ENCODE measurements around the gene ATP5F1A. TPM values are rescaled to one million over a fixed set of nuclear protein-coding genes. Genes with fewer than 3 reads are reported as not detected.

ATP5F1A gene
- polyA plus RNA-seq, 3 donors from 2014 or later = 429 to 774 (median 468) TPM

DNA sequence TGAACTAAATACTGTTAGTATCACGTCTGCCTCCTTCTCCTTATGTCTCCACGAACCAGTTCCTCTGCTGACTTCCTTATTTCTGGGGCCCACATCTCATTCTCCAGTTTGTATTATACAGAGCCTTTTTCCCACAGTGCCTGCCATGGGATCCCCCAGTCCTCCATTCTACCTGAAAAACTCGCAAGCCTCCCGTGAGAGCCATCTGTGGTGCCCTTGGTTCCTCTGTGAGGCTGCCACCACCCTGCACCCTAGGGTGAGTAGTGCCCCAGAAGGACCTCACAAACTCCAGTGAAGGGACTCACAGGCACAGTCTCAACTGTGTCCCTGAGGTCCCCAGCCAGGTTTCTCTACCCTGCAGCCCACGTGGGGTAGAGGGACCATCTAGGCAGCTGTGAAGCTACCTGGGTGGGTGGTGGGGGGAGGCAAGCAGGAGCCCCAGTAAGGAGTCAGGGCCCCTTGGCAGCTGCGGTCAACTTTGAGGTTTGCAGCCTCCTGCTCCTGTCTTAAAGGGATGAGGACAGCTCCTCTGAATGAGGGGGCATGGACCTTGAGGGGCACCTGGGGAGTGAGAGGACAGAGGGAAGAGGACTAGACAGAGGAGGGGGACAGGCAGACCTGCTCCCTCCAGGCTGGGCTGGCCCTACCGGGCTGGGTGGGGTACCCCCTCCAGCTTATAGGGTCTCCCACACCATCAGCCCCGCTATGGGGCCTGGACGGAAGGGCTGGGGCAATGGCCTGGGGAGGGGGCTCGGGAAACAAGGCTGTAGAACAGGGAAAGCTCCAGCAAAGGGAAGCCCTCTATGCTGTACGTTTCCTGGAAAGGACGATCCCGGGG lies 27.1 kb downstream of the ATP5F1A start:
- Mint-ChIP-seq H3K27me3 (ENCODE audit: low read depth in 3 of 3) (peaks cover 0 to 3% (median 0%) of the 10 kb centered on the region in 3 donors), H3K4me1 (peaks cover 55 to 58% of the 10 kb centered on the region in 2 donors), H3K36me3 (no peaks in the 10 kb centered on the region), H3K27ac (peak overlapping the region; percentile 64 to 89 (median 72)), H3K4me3 (peak overlapping the region; percentile 80 to 89 (median 84)), H3K9me3 (no peaks in the 10 kb centered on the region)
- peak; percentile 8 to 18 (median 10) for DNase-seq

GRCh38 chr18:46070232-46070631 lies 27.9 kb downstream of the ATP5F1A start:
- Mint-ChIP-seq H3K27ac (peak overlapping the region in 5 of 6 donors; percentile 25 to 82 (median 71)), H3K4me3 (peak overlapping the region; percentile 80 to 89 (median 84))

GRCh38 chr18:46069524-46069923 lies 28.6 kb downstream of the ATP5F1A start:
- H3K36me3 Mint-ChIP-seq = no peaks in the 10 kb centered on the region
- peak overlapping the region; percentile 9 to 82 (median 55) for H3K27ac Mint-ChIP-seq
- no peaks in the 10 kb centered on the region for H3K9me3 Mint-ChIP-seq
- no peak for DNase-seq
- H3K27me3 Mint-ChIP-seq (ENCODE audit: low read depth in 3 of 3) = peaks cover 0 to 3% (median under 1%) of the 10 kb centered on the region in 3 donors
- peaks cover 55 to 58% of the 10 kb centered on the region in 2 donors for H3K4me1 Mint-ChIP-seq
- H3K4me3 Mint-ChIP-seq = peak overlapping the region; percentile 20 to 89 (median 82)

More at GRCh38 chr18:46070232-46070631, 27.9 kb downstream of the ATP5F1A start:
- Mint-ChIP-seq H3K4me1 (peaks cover 55 to 58% of the 10 kb centered on the region in 2 donors), H3K27me3 (ENCODE audit: low read depth in 3 of 3) (peaks cover 0 to 3% (median 0%) of the 10 kb centered on the region in 3 donors), H3K36me3 (no peaks in the 10 kb centered on the region), H3K9me3 (no peaks in the 10 kb centered on the region)
- no peak for DNase-seq

DNA sequence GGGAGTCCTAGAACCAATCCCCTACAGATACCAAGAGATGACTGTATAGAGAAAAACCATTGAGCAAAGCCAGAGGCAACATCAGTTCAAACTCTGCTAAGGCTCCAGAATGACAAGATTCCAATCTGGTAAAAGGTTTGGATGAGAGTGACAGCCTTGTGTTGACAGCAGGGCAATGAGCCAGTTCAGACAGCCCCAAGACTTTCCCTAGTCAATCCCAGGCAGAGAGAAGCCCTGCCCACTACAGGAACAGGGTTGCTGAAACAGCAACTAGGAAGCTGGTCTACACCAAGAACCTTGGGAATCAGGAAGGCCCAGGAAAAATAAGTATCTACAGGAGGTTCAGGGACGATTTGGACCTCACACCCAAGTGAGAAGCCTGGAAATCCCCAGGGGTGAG lies 29.3 kb downstream of the ATP5F1A start:
- Mint-ChIP-seq H3K27ac (peak overlapping the region; percentile 14 to 83 (median 58)), H3K36me3 (no peaks in the 10 kb centered on the region), H3K27me3 (ENCODE audit: low read depth in 3 of 3) (peaks cover 0 to 3% (median 2%) of the 10 kb centered on the region in 3 donors), H3K4me3 (peak overlapping the region; percentile 14 to 53 (median 38)), H3K9me3 (no peaks in the 10 kb centered on the region), H3K4me1 (peaks cover 51 to 58% of the 10 kb centered on the region in 2 donors)
- no peak for DNase-seq

DNA sequence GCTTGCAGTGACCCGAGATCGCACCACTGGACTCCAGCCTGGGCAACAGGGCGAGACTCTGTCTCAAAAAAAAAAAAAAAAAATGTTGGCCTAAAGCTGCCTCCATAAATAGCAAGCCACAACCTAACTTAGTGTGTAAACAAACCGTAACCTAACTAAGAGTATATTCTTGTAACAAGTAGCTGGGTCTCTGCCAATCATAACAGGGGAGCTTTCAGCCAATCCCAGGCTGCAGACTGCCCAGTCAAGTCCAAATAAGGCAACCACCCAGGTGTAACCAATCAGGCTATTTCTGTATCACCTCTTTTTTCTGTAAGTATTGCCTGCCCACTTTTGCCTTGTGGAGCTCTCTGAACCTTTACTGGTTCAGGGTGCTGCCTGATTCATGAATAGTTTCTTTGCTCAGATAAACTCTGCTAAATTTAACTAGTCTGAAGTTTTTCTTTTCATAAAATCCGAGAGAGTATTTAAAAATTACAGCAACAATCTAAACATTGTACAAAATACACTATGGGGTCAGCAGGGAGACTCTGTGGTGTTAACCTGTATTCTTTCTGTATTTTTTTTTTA lies 30.6 kb downstream of the ATP5F1A start:
- no peak for DNase-seq
- Mint-ChIP-seq H3K4me3 (no peak overlapping the region), H3K36me3 (no peaks in the 10 kb centered on the region), H3K9me3 (no peaks in the 10 kb centered on the region), H3K27me3 (ENCODE audit: low read depth in 3 of 3) (peaks cover 0 to 3% (median 2%) of the 10 kb centered on the region in 3 donors), H3K27ac (peak overlapping the region in 2 of 6 donors; percentile 53 to 60), H3K4me1 (peaks cover 39 to 49% of the 10 kb centered on the region in 2 donors)

DNA sequence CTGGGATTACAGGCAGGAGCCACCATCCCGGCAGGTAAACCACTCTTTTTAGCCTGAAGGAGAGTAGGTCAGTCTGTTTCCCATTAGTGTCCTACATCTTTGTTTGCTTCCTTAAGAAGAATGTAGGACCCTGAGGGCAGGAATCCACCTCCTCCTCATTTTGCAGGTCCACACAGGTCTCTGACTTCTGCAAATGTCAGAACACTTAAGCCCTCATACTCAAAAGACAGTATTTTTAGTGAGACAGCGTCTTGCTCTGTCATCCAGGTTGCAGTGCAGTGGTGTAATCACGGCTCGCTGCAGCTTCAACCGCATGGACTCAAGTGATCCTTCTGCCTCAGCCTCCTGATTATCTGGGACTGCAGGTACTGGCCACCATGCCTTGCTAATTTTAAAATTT lies 35.3 kb downstream of the ATP5F1A start:
- DNase-seq = no peak
- Mint-ChIP-seq H3K4me3 (no peak overlapping the region), H3K27ac (no peak overlapping the region), H3K4me1 (peaks cover 24 to 27% of the 10 kb centered on the region in 2 donors), H3K27me3 (ENCODE audit: low read depth in 3 of 3) (peaks cover 0 to 3% (median 2%) of the 10 kb centered on the region in 3 donors), H3K9me3 (no peaks in the 10 kb centered on the region), H3K36me3 (no peaks in the 10 kb centered on the region)

DNA sequence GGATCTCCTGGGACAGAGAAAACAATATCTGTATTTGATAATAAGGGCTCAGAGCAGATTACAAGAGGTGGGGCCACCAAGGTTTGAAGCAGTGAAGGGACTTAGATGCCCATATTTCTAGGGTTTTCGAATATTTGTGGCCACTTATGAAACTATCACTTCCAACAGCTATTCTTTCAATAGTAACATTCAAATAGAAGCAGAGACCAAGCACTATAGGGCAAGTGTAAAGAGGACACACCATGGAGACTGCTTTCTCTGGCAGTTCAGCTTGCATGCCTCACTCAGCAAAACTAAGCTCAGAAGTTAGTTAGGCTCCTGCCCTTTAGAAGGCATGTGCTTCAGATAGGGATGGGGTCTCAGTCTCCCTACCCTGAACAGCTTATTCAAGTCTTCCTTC lies 36.3 kb downstream of the ATP5F1A start:
- Mint-ChIP-seq H3K4me1 (peaks cover 20 to 26% of the 10 kb centered on the region in 2 donors), H3K4me3 (no peak overlapping the region), H3K9me3 (no peaks in the 10 kb centered on the region), H3K27ac (peak overlapping the region in 3 of 6 donors; percentile 31 to 72 (median 59)), H3K36me3 (no peaks in the 10 kb centered on the region), H3K27me3 (ENCODE audit: low read depth in 3 of 3) (peaks cover 0 to 2% (median 2%) of the 10 kb centered on the region in 3 donors)
- DNase-seq = no peak

GRCh38 chr18:46061387-46061786 lies 36.7 kb downstream of the ATP5F1A start:
- Mint-ChIP-seq H3K4me1 (peaks cover 21 to 27% of the 10 kb centered on the region in 2 donors), H3K27ac (peak overlapping the region in 1 of 6 donors; percentile 53), H3K4me3 (no peak overlapping the region), H3K36me3 (no peaks in the 10 kb centered on the region), H3K9me3 (no peaks in the 10 kb centered on the region), H3K27me3 (ENCODE audit: low read depth in 3 of 3) (peaks cover 0 to 2% (median 0%) of the 10 kb centered on the region in 3 donors)
- DNase-seq = no peak

DNA sequence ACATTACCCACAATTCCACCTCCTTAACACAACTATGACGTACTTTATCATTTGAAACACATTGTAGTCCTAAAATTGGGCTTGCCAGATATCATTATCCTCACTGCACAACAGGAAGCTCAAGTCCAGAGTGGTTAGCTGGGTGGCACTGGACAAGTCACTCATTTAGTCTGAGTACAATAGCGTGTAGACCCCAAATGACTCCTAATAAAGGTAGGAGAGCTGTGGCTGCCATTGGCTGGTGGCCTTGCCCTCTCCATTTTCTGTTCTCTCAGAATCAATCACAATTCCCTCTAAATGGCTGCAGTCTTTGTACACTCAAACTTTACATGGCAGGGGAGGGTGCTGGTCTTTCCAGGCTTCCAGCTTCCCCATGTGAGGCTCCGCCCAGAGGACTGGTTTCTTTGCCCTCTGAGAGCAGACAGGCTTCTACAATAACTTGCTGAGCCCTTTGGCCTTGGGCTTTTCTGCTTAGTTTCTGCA lies 37.7 kb downstream of the ATP5F1A start:
- Mint-ChIP-seq H3K9me3 (no peaks in the 10 kb centered on the region), H3K27me3 (ENCODE audit: low read depth in 3 of 3) (peaks cover 0 to 2% (median 2%) of the 10 kb centered on the region in 3 donors), H3K36me3 (no peaks in the 10 kb centered on the region), H3K4me1 (peaks cover 31 to 36% of the 10 kb centered on the region in 2 donors), H3K27ac (peak overlapping the region in 2 of 6 donors; percentile 51 to 60), H3K4me3 (no peak overlapping the region)
- no peak for DNase-seq

DNA sequence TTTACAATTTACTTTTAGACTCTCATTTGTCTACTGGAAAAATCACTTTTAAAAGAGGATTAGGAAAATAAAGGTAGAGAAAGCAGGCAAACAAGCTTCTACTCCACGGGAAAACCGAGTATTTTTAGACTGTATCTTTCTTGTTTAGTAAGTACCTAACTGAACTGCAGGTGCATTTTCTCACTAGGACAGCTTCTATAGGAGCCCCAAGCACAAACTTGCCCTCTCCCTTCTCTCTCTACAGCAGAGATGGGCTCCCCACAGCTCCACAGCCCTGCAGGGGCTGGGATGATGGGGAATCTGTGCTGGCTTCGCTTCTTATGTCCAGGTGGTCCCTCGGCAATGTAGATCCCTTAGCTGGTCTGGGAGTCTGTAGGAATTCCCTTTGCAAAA lies 42.3 kb downstream of the ATP5F1A start:
- peaks cover 0 to 2% (median 2%) of the 10 kb centered on the region in 3 donors for H3K27me3 Mint-ChIP-seq (ENCODE audit: low read depth in 3 of 3)
- no peak for DNase-seq
- peaks cover 62 to 65% of the 10 kb centered on the region in 2 donors for H3K4me1 Mint-ChIP-seq

GRCh38 chr18:46054956-46055837 lies 42.9 kb downstream of the ATP5F1A start:
- no peaks in the 10 kb centered on the region for H3K9me3 Mint-ChIP-seq
- peak overlapping the region; percentile 87 to 98 (median 96) for H3K27ac Mint-ChIP-seq
- no peaks in the 10 kb centered on the region for H3K36me3 Mint-ChIP-seq
- peaks cover 0 to 2% (median 2%) of the 10 kb centered on the region in 3 donors for H3K27me3 Mint-ChIP-seq (ENCODE audit: low read depth in 3 of 3)
- H3K4me3 Mint-ChIP-seq = peak overlapping the region; percentile 75 to 88 (median 79)
- DNase-seq = peak; percentile 39 to 56 (median 40)
- peaks cover 56 to 59% of the 10 kb centered on the region in 2 donors for H3K4me1 Mint-ChIP-seq

More for the DNA sequence above, 42.3 kb downstream of the ATP5F1A start:
- peak overlapping the region; percentile 75 to 88 (median 79) for H3K4me3 Mint-ChIP-seq
- no peaks in the 10 kb centered on the region for H3K9me3 Mint-ChIP-seq
- peak overlapping the region; percentile 87 to 98 (median 96) for H3K27ac Mint-ChIP-seq
- H3K36me3 Mint-ChIP-seq = no peaks in the 10 kb centered on the region

- no peaks in the 10 kb centered on the region for H3K9me3 Mint-ChIP-seq
- H3K27ac Mint-ChIP-seq = peak overlapping the region; percentile 42 to 97 (median 87)
- H3K27me3 Mint-ChIP-seq (ENCODE audit: low read depth in 3 of 3) = peaks cover 0 to 4% (median 2%) of the 10 kb centered on the region in 3 donors
- H3K4me3 Mint-ChIP-seq = peak overlapping the region in 2 of 5 donors; percentile 3 to 64
- no peaks in the 10 kb centered on the region for H3K36me3 Mint-ChIP-seq
- DNase-seq = no peak
- H3K4me1 Mint-ChIP-seq = peaks cover 62 to 68% of the 10 kb centered on the region in 2 donors
Observed at GRCh38 chr18:46053368-46054095, 44.6 kb downstream of the ATP5F1A start.
